Measurements from ENCODE around the gene KLF9.
"Not testable (repeated sequence)": the region's sequence is repeated elsewhere in the genome, so short reads cannot be mapped to it uniquely, and the experiment has no call there.

The KLF9 gene

GRCh38 chr9:70405808-70406433, 8.5 kb downstream of the KLF9 start:
- H3K36me3 ChIP-seq (ENCODE audit: control insufficient read depth in 1 of 2, insufficient read depth in 2 of 2, low read length in 2 of 2): peaks cover 0 to 4% of the 10 kb centered on the region in 2 donors
- H3K9ac ChIP-seq (ENCODE audit: low read depth in 1 of 2, low read length in 2 of 2): peak overlapping the region in 1 of 2 donors; percentile 41
- no peak overlapping the region for H3K4me3 ChIP-seq (ENCODE audit: low read depth in 1 of 2, low read length in 2 of 2)
- H3K27me3 ChIP-seq (ENCODE audit: control insufficient read depth in 1 of 2, insufficient read depth in 2 of 2, low read length in 2 of 2): no peaks in the 10 kb centered on the region
- H3K9me3 ChIP-seq (ENCODE audit: control insufficient read depth in 1 of 2, low read length in 2 of 2): no peaks in the 10 kb centered on the region
- peak overlapping the region; percentile 27 for H3K27ac ChIP-seq (ENCODE audit: low read depth, low read length)
- peaks cover 42 to 58% of the 10 kb centered on the region in 2 donors for H3K4me1 ChIP-seq (ENCODE audit: control insufficient read depth in 1 of 2, insufficient read depth in 2 of 2, low read length in 2 of 2)

- H3K9me3 ChIP-seq (ENCODE audit: control insufficient read depth in 1 of 2, low read length in 2 of 2): no peaks in the 10 kb centered on the region
- H3K9ac ChIP-seq (ENCODE audit: low read depth in 1 of 2, low read length in 2 of 2): peak overlapping the region in 1 of 2 donors; percentile 4
- peaks cover 0 to 4% of the 10 kb centered on the region in 2 donors for H3K36me3 ChIP-seq (ENCODE audit: control insufficient read depth in 1 of 2, insufficient read depth in 2 of 2, low read length in 2 of 2)
- H3K27me3 ChIP-seq (ENCODE audit: control insufficient read depth in 1 of 2, insufficient read depth in 2 of 2, low read length in 2 of 2): no peaks in the 10 kb centered on the region
- H3K27ac ChIP-seq (ENCODE audit: low read depth, low read length): peak overlapping the region; percentile 15
- no peak overlapping the region for H3K4me3 ChIP-seq (ENCODE audit: low read depth in 1 of 2, low read length in 2 of 2)
- peaks cover 30 to 53% of the 10 kb centered on the region in 2 donors for H3K4me1 ChIP-seq (ENCODE audit: control insufficient read depth in 1 of 2, insufficient read depth in 2 of 2, low read length in 2 of 2)
These were observed 10.2 kb downstream of the KLF9 start for GRCh38 chr9:70404261-70404660.

DNA sequence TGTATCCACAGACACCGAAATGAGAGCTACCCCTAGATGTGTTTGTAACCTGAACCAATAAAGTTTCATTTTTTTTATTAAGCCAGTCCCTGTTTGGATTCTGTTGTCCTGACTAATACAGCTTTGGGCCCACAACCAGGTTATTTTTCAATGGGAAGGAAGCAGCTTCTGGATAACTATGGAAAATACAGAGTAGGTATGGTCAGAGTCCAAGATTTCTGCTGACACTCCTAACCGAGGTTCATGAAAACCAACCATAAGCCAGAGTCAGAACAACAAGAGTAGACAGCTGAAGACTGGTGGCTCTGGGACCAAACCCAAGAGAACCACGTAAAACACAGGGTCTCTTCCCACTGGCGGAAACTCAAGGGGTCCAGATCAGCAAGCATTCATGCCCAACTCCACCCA, 10.8 kb downstream of the KLF9 start:
- no peak overlapping the region for H3K4me3 ChIP-seq (ENCODE audit: low read depth in 1 of 2, low read length in 2 of 2)
- H3K27ac ChIP-seq (ENCODE audit: low read depth, low read length): peak overlapping the region; percentile 23

DNA sequence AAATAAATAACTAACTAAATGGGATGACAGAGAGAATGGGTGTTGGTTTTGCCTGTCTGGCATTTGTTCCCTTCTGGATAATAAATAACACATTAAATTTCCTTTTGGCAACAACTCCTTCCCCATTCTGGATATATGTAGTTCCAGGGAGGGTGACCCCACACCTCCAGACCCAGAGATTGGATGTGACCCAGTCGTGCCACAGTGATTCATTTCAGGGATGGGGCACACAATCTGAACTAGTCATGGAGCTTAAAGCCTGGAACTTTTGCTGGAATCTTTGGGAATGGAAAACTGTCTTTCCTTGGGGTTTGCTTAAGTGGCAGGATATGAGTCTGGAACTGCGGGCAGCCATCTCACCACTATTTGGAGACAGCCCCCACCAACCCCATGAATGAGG, 11.3 kb downstream of the KLF9 start:
- H3K9me3 ChIP-seq (ENCODE audit: control insufficient read depth in 1 of 2, low read length in 2 of 2): no peaks in the 10 kb centered on the region
- H3K27ac ChIP-seq (ENCODE audit: low read depth, low read length): peak overlapping the region; percentile 23

More for the DNA sequence above, 10.8 kb downstream of the KLF9 start:
- H3K27me3 ChIP-seq (ENCODE audit: control insufficient read depth in 1 of 2, insufficient read depth in 2 of 2, low read length in 2 of 2): no peaks in the 10 kb centered on the region
- no peaks in the 10 kb centered on the region for H3K9me3 ChIP-seq (ENCODE audit: control insufficient read depth in 1 of 2, low read length in 2 of 2)
- H3K9ac ChIP-seq (ENCODE audit: low read depth in 1 of 2, low read length in 2 of 2): peak overlapping the region in 1 of 2 donors; percentile 4
- H3K4me1 ChIP-seq (ENCODE audit: control insufficient read depth in 1 of 2, insufficient read depth in 2 of 2, low read length in 2 of 2): peaks cover 30 to 55% of the 10 kb centered on the region in 2 donors
- H3K36me3 ChIP-seq (ENCODE audit: control insufficient read depth in 1 of 2, insufficient read depth in 2 of 2, low read length in 2 of 2): peaks cover 0 to 4% of the 10 kb centered on the region in 2 donors

DNA sequence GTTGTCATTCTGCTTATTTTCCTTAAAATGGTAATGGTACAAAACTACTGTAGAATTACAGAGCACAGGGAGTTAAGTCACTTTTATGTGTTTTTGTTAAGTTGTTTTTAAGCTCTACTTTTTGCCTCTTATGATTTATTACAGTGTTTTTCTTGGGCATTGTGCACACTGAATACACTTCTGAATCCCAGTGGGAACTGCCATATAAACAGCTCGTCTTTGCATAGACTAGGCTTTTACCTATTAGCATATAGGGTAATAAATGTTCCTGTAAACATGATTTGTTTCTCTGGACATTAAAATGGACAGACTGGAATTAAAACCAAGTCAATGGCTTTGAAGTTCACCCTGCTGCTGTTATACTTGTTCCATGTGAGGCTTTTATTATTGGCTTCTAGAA, 12.2 kb downstream of the KLF9 start:
- Histone ChIP-seq H3K9me3 (ENCODE audit: control insufficient read depth in 1 of 2, low read length in 2 of 2) (no peaks in the 10 kb centered on the region), H3K9ac (ENCODE audit: low read depth in 1 of 2, low read length in 2 of 2) (no peak overlapping the region), H3K27ac (ENCODE audit: low read depth, low read length) (no peak overlapping the region), H3K36me3 (ENCODE audit: control insufficient read depth in 1 of 2, insufficient read depth in 2 of 2, low read length in 2 of 2) (no peaks in the 10 kb centered on the region), H3K4me1 (ENCODE audit: control insufficient read depth in 1 of 2, insufficient read depth in 2 of 2, low read length in 2 of 2) (peaks cover 39 to 62% of the 10 kb centered on the region in 2 donors), H3K4me3 (ENCODE audit: low read depth in 1 of 2, low read length in 2 of 2) (no peak overlapping the region), H3K27me3 (ENCODE audit: control insufficient read depth in 1 of 2, insufficient read depth in 2 of 2, low read length in 2 of 2) (no peaks in the 10 kb centered on the region)

More for the DNA sequence above, 11.3 kb downstream of the KLF9 start:
- Histone ChIP-seq H3K36me3 (ENCODE audit: control insufficient read depth in 1 of 2, insufficient read depth in 2 of 2, low read length in 2 of 2) (peaks cover 0 to 2% of the 10 kb centered on the region in 2 donors), H3K4me1 (ENCODE audit: control insufficient read depth in 1 of 2, insufficient read depth in 2 of 2, low read length in 2 of 2) (peaks cover 31 to 58% of the 10 kb centered on the region in 2 donors), H3K4me3 (ENCODE audit: low read depth in 1 of 2, low read length in 2 of 2) (no peak overlapping the region), H3K27me3 (ENCODE audit: control insufficient read depth in 1 of 2, insufficient read depth in 2 of 2, low read length in 2 of 2) (no peaks in the 10 kb centered on the region), H3K9ac (ENCODE audit: low read depth in 1 of 2, low read length in 2 of 2) (no peak overlapping the region)

GRCh38 chr9:70401241-70401640, 13.2 kb downstream of the KLF9 start:
- not testable (repeated sequence) for H3K9ac ChIP-seq (ENCODE audit: low read depth in 1 of 2, low read length in 2 of 2); H3K27me3 ChIP-seq (ENCODE audit: control insufficient read depth in 1 of 2, insufficient read depth in 2 of 2, low read length in 2 of 2); H3K36me3 ChIP-seq (ENCODE audit: control insufficient read depth in 1 of 2, insufficient read depth in 2 of 2, low read length in 2 of 2); H3K27ac ChIP-seq (ENCODE audit: low read depth, low read length); H3K9me3 ChIP-seq (ENCODE audit: control insufficient read depth in 1 of 2, low read length in 2 of 2); H3K4me3 ChIP-seq (ENCODE audit: low read depth in 1 of 2, low read length in 2 of 2)
- H3K4me1 ChIP-seq (ENCODE audit: control insufficient read depth in 1 of 2, insufficient read depth in 2 of 2, low read length in 2 of 2): peaks cover 35 to 54% of the 10 kb centered on the region in 2 donors

DNA sequence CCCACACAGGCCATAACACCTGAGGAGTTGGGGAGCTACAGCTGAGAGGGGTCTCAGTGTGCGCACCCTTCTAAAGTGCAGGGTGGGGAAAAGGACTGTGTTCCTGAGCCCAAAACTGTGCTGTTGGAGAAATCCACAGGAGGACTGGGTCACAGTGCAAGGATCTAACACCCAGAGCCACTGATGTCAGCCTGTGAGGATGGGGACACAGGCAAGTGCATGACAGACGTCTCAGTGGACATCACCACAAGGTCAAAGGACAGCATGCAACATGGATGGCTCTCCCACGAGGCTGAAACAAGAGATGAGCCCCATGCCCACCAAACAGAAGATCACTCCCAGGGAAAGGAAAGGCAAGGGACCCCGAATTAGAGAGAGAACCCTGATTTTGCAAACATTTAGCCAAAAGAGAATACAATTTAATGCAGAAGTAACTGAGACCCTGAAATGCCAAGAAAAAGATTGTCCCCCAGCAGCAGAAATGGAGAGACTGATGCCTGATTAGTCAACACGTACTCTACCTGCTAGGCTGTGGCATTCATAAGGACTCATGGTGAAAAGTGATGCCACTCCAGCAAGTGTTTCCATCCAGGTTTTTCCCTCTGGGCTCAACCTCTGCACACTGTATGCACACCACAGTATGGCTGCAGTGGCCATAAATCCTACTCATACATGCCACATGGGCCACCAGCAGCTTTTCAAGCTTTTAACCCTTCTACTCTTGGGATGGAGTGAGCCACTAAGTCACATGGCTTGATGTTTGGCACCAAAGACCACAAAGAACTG, 14.2 kb downstream of the KLF9 start:
- H3K9ac ChIP-seq (ENCODE audit: low read depth in 1 of 2, low read length in 2 of 2): no peak overlapping the region
- no peaks in the 10 kb centered on the region for H3K36me3 ChIP-seq (ENCODE audit: control insufficient read depth in 1 of 2, insufficient read depth in 2 of 2, low read length in 2 of 2)
- no peak overlapping the region for H3K27ac ChIP-seq (ENCODE audit: low read depth, low read length)
- H3K9me3 ChIP-seq (ENCODE audit: control insufficient read depth in 1 of 2, low read length in 2 of 2): no peaks in the 10 kb centered on the region
- H3K4me3 ChIP-seq (ENCODE audit: low read depth in 1 of 2, low read length in 2 of 2): no peak overlapping the region
- no peaks in the 10 kb centered on the region for H3K27me3 ChIP-seq (ENCODE audit: control insufficient read depth in 1 of 2, insufficient read depth in 2 of 2, low read length in 2 of 2)
- H3K4me1 ChIP-seq (ENCODE audit: control insufficient read depth in 1 of 2, insufficient read depth in 2 of 2, low read length in 2 of 2): peaks cover 27 to 45% of the 10 kb centered on the region in 2 donors

GRCh38 chr9:70399141-70399540, 15.3 kb downstream of the KLF9 start:
- no peak overlapping the region for H3K4me3 ChIP-seq (ENCODE audit: low read depth in 1 of 2, low read length in 2 of 2)
- H3K4me1 ChIP-seq (ENCODE audit: control insufficient read depth in 1 of 2, insufficient read depth in 2 of 2, low read length in 2 of 2): peaks cover 18 to 42% of the 10 kb centered on the region in 2 donors

DNA sequence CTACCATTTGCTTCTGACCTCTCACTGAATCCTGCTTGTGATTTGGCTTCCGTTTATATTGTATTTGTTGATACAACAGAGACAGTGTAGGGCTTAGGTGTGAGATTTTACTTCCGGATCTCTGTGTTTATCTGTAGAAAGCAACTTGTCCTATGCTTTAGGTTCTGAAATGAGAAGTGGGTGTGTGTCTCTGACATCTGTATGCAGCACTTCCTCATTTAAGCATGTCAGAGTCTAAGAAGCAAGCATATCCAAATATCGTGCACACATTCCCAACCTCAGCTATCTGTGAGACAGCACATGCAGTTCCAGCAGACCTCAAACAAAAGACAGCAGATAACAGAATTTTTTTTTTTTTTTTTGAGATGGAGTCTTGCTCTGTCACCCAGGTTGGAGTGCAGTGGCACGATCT, 16.3 kb downstream of the KLF9 start:
- Histone ChIP-seq H3K36me3 (ENCODE audit: control insufficient read depth in 1 of 2, insufficient read depth in 2 of 2, low read length in 2 of 2) (no peaks in the 10 kb centered on the region), H3K27ac (ENCODE audit: low read depth, low read length) (no peak overlapping the region), H3K9ac (ENCODE audit: low read depth in 1 of 2, low read length in 2 of 2) (no peak overlapping the region), H3K4me1 (ENCODE audit: control insufficient read depth in 1 of 2, insufficient read depth in 2 of 2, low read length in 2 of 2) (peaks cover 12 to 36% of the 10 kb centered on the region in 2 donors), H3K9me3 (ENCODE audit: control insufficient read depth in 1 of 2, low read length in 2 of 2) (no peaks in the 10 kb centered on the region), H3K4me3 (ENCODE audit: low read depth in 1 of 2, low read length in 2 of 2) (no peak overlapping the region), H3K27me3 (ENCODE audit: control insufficient read depth in 1 of 2, insufficient read depth in 2 of 2, low read length in 2 of 2) (no peaks in the 10 kb centered on the region)

More at GRCh38 chr9:70399141-70399540, 15.3 kb downstream of the KLF9 start:
- no peak overlapping the region for H3K9ac ChIP-seq (ENCODE audit: low read depth in 1 of 2, low read length in 2 of 2)
- no peak overlapping the region for H3K27ac ChIP-seq (ENCODE audit: low read depth, low read length)
- H3K9me3 ChIP-seq (ENCODE audit: control insufficient read depth in 1 of 2, low read length in 2 of 2): no peaks in the 10 kb centered on the region
- H3K27me3 ChIP-seq (ENCODE audit: control insufficient read depth in 1 of 2, insufficient read depth in 2 of 2, low read length in 2 of 2): no peaks in the 10 kb centered on the region
- no peaks in the 10 kb centered on the region for H3K36me3 ChIP-seq (ENCODE audit: control insufficient read depth in 1 of 2, insufficient read depth in 2 of 2, low read length in 2 of 2)

- Histone ChIP-seq H3K4me3 (ENCODE audit: low read depth in 1 of 2, low read length in 2 of 2) (no peak overlapping the region), H3K9ac (ENCODE audit: low read depth in 1 of 2, low read length in 2 of 2) (no peak overlapping the region), H3K36me3 (ENCODE audit: control insufficient read depth in 1 of 2, insufficient read depth in 2 of 2, low read length in 2 of 2) (no peaks in the 10 kb centered on the region), H3K27me3 (ENCODE audit: control insufficient read depth in 1 of 2, insufficient read depth in 2 of 2, low read length in 2 of 2) (no peaks in the 10 kb centered on the region), H3K27ac (ENCODE audit: low read depth, low read length) (no peak overlapping the region), H3K4me1 (ENCODE audit: control insufficient read depth in 1 of 2, insufficient read depth in 2 of 2, low read length in 2 of 2) (peaks cover 20 to 37% of the 10 kb centered on the region in 2 donors), H3K9me3 (ENCODE audit: control insufficient read depth in 1 of 2, low read length in 2 of 2) (no peaks in the 10 kb centered on the region)
These were observed 18.8 kb downstream of the KLF9 start for GRCh38 chr9:70395652-70396051.
